Colonic mucosa (tissue), 4 donors: ENCODE measurements around the gene LRRC40. TPM values are rescaled to one million over a fixed set of nuclear protein-coding genes. Genes with fewer than 3 reads are reported as not detected.

Experiments used
- DNase-seq: peaks from one replicate; pipeline ENCODE4 v3.0.0-alpha.2; 2020
- H3K27ac ChIP-seq: fragments of 200-600 bp; one replicate; pipeline ENCODE4 v1.8.0; 2021
- H3K27me3 ChIP-seq: fragments of 200-600 bp; one replicate; pipeline ENCODE4 v1.8.0; 2021
- H3K36me3 ChIP-seq: fragments of 200-600 bp; one replicate; pipeline ENCODE4 v1.8.0; 2021
- H3K4me1 ChIP-seq: fragments of 200-600 bp; one replicate; pipeline ENCODE4 v1.8.0; 2021; ENCODE audit warnings: mild to moderate bottlenecking
- H3K4me3 ChIP-seq: fragments of 200-600 bp; one replicate; pipeline ENCODE4 v1.8.0; 2021
- H3K9ac ChIP-seq, 2 donors: one replicate each; pipeline ENCODE4 v1.7.0; 2013; ENCODE audit warnings: control low read depth in 2 of 2, low read depth in 2 of 2, low read length in 2 of 2
- H3K9me3 ChIP-seq: fragments of 200-600 bp; one replicate; pipeline ENCODE4 v1.8.0; 2021
- intact Hi-C: fragments of 100-400 bp; cut with DNase I; formaldehyde crosslinking; loops from one replicate; pipeline ENCODE4 v1.14.1; 2022
- total RNA-seq, 2 donors: library from RNA; stranded (reverse); fragmentation: NEBNext Ultra II Directional in 1 of 2; extraction: Animal tissue kit (Norgen Biotek cat#: 25700) in 1 of 2; gene quantifications; one replicate each; pipeline ENCODE4 v1.2.1, GENCODE V29; 2021
- TF ChIP-seq, protein P1 (sequence below): fragments of 200-600 bp; IDR thresholded peaks from one replicate; pipeline ENCODE4 v1.8.0; 2022; ENCODE audit warnings: antibody characterized with exemption, mild to moderate bottlenecking
- donor health status: healthy.
- donor health status: DM: no; HTN: no; CAD: no.
- donor health status: DM: no; HTN: no; CAD: no.

LRRC40 gene
- total RNA-seq, 2 donors from 2014 or later = 10.2 to 10.7 TPM

DNA sequence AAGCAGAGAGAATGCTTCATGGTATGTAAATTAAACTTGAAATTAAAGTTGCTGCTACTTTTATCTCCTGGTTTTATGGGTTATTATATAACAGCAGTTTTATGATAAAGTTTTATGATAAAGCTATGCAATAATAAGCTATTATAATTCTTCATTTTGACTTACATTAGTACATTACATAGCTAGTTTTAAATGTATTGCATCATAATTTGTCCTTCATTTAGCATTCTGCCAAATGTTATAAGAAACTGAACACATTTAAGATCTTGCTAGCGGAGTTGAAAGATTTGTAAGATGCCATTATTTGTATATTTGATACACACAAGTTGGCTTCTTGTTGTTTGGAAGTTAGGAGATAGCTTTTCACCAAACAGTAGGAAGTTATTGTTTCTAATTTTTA, 101.6 kb downstream of the LRRC40 start:
- no peak overlapping the region for H3K9ac ChIP-seq
- H3K36me3 ChIP-seq = no peaks in the 10 kb centered on the region
- DNase-seq = no peak
- TF ChIP-seq, protein P1, sequence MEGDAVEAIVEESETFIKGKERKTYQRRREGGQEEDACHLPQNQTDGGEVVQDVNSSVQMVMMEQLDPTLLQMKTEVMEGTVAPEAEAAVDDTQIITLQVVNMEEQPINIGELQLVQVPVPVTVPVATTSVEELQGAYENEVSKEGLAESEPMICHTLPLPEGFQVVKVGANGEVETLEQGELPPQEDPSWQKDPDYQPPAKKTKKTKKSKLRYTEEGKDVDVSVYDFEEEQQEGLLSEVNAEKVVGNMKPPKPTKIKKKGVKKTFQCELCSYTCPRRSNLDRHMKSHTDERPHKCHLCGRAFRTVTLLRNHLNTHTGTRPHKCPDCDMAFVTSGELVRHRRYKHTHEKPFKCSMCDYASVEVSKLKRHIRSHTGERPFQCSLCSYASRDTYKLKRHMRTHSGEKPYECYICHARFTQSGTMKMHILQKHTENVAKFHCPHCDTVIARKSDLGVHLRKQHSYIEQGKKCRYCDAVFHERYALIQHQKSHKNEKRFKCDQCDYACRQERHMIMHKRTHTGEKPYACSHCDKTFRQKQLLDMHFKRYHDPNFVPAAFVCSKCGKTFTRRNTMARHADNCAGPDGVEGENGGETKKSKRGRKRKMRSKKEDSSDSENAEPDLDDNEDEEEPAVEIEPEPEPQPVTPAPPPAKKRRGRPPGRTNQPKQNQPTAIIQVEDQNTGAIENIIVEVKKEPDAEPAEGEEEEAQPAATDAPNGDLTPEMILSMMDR = no peak
- H3K4me1 ChIP-seq = no peaks in the 10 kb centered on the region
- H3K9me3 ChIP-seq = no peaks in the 10 kb centered on the region
- no peak overlapping the region for H3K4me3 ChIP-seq
- no peak overlapping the region for H3K27ac ChIP-seq
- no peaks in the 10 kb centered on the region for H3K27me3 ChIP-seq
- intact Hi-C loops = no loop called here

DNA sequence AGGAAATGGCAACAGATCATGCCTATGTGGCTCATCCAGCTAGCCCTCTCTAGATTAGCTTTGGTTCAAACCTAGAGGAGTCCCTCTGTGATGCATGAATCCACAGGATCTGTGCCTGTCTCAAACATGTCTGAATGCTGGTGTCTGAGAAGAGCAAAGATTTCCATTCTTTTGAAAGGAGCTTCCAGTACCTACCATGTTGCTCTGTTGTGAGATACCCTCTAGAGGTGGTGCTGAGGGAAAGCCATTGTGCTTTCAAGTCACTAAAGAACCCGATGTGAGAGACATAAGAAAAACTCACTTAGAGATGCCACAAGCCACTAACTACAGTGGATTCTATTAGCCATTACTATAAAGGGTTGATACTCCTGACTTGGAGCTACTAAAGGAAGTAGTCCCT, 103.6 kb downstream of the LRRC40 start:
- H3K36me3 ChIP-seq = no peaks in the 10 kb centered on the region
- no peaks in the 10 kb centered on the region for H3K27me3 ChIP-seq
- no peak overlapping the region for H3K4me3 ChIP-seq
- TF ChIP-seq, protein P1 = no peak
- intact Hi-C loops = no loop called here
- DNase-seq = no peak
- no peaks in the 10 kb centered on the region for H3K4me1 ChIP-seq
- no peak overlapping the region for H3K9ac ChIP-seq
- no peaks in the 10 kb centered on the region for H3K9me3 ChIP-seq
- no peak overlapping the region for H3K27ac ChIP-seq

DNA sequence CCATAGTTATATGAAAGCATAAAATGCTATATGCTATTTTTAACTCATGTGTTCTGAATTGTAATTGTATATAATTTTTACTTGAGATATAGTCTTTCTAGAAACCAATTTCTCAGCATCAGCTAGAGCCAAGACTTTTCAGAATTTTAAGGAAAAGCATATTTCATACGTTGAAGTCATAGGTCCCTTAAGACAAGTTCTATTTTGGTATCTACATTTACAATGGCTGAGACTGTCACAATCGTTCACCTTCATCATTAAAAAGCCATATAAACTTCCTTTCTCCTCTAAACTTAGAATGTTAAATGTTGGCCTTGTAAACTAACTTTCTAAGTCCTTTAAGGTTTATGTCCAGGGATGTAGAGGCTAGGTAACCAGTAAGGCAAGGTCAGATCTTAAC, 104.1 kb downstream of the LRRC40 start:
- DNase-seq = no peak
- H3K9ac ChIP-seq = no peak overlapping the region
- TF ChIP-seq, protein P1 = no peak
- no peaks in the 10 kb centered on the region for H3K36me3 ChIP-seq
- intact Hi-C loops = no loop called here
- no peak overlapping the region for H3K4me3 ChIP-seq
- no peak overlapping the region for H3K27ac ChIP-seq
- no peaks in the 10 kb centered on the region for H3K9me3 ChIP-seq
- no peaks in the 10 kb centered on the region for H3K4me1 ChIP-seq
- no peaks in the 10 kb centered on the region for H3K27me3 ChIP-seq

Other genes starting within 250 kb of the LRRC40 start
- gene SRSF11, start 15.8 kb upstream of the LRRC40 start, total RNA-seq = 100 to 1,000 TPM; 100 to 116 TPM
- gene ANKRD13C, start 149.1 kb upstream of the LRRC40 start, total RNA-seq = 10 to 100 TPM; 22.0 to 23.8 TPM
- 10 to 100 TPM; 10.7 to 16.6 TPM for gene CTH, start 205.7 kb upstream of the LRRC40 start, total RNA-seq